Measurements from ENCODE around the gene HS3ST4. TPM values are rescaled to one million over a fixed set of nuclear protein-coding genes. Genes with fewer than 3 reads are reported as not detected.

Gene HS3ST4
- total RNA-seq, 5 donors from 2014 or later (not counting 1 experiment from before 2014, with no cell fraction given) = not detected

DNA sequence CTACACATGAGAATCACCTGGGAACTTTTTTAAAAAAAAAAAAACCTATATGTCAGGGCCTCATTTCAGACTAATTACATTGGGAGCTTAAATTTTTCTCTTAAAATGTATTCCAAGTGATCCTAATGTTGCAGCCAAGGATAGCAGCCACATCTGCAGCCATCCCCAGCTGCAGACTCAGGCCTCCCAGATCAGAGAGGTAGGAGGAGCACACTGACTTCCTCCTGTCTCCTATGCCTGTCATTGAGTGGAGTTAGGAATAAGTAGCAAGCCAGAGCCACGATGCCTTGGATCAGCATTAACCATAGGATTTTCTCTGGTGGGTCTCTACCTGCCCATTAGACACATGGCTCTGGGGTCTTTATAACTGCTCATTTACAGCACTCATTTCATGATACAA is 463.5 kb downstream of the HS3ST4 start:
- H3K9me3 Mint-ChIP-seq = no peaks in the 10 kb centered on the region
- no peaks in the 10 kb centered on the region for H3K36me3 Mint-ChIP-seq
- H3K9me3 ChIP-seq = no peaks in the 10 kb centered on the region
- H3K27ac ChIP-seq (ENCODE audit: low read length) = no peak overlapping the region
- H3K27ac Mint-ChIP-seq = no peak overlapping the region
- peaks cover 0 to 3% of the 10 kb centered on the region in 2 donors for H3K27me3 Mint-ChIP-seq
- DNase-seq (no peak), ATAC-seq (replicated peaks in 1 of 4) (no peak)
- no peaks in the 10 kb centered on the region for H3K4me1 ChIP-seq (ENCODE audit: control insufficient read depth in 1 of 2, extremely low read depth in 1 of 2, insufficient read depth in 2 of 2, low read length in 2 of 2)
- H3K27me3 ChIP-seq (replicated peaks in 1 of 2; ENCODE audit: control insufficient read depth in 2 of 2, extremely low read depth in 1 of 2, insufficient read depth in 2 of 2, low read length in 1 of 2) = no peaks in the 10 kb centered on the region
- WGBS (ENCODE audit: insufficient coverage) = 38% methylated on average over 1 of the region's 1 CpG
- ChIA-PET POLR2A (no interaction called here), CTCF (no interaction called here)
- no peaks in the 10 kb centered on the region for H3K36me3 ChIP-seq (ENCODE audit: control insufficient read depth in 2 of 2, extremely low read depth in 1 of 2, insufficient read depth in 1 of 2, low read length in 1 of 2)
- no peak overlapping the region for H3K4me3 Mint-ChIP-seq
- H3K4me3 ChIP-seq (ENCODE audit: control insufficient read depth in 1 of 2, extremely low read depth in 1 of 2, low read length in 1 of 2) = no peak overlapping the region
- H3K4me1 Mint-ChIP-seq = no peaks in the 10 kb centered on the region

DNA sequence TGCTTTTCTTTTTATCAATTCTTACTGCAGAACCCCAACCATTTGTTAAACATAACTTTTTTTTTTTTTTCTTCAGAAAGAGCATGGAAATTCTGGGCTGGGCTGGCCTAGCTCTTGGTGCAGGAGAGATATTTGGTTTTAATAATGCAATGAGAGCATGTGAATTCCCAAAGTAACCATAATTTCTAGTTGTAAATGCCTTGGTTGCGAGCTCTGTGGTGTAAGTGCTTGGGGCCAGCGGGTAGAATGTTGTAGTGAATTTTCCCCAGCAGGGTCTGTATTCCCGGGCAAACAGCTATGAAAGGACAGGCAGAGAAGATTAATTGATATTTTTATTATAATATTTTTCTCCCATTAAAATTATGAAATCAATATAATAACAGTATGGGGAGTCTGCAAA is 465.6 kb downstream of the HS3ST4 start:
- ChIA-PET POLR2A (no interaction called here), CTCF (no interaction called here)

DNA sequence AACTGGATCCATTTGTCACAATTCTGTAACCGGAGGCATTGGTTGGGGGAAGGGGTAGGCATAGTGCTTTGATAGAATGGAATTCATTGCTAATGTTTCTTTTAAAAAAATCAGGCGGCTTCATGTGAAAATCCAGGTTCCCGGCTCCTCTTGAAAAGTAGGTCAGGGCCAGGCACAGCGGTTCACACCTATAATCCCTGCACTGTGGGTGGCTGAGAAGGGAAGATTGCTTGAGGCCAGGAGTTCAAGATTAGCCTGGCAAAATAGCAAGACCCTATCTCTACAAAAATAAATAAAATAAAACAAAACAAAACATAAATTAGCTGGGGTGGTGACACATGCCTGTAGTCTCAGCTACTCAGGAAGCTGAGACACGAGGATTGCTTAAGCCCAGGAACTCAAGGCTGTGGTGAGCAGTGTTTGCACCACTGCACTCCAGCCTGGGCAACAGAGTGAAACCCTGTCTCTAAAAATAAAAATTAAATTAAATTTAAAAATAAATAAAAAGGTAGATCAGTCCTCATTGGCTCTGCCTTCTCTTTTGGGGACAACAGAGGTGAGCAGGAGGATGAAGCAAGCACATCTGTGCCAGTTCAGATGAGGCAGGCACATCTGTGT is 466.5 kb downstream of the HS3ST4 start:
- no peak overlapping the region for H3K4me3 ChIP-seq (ENCODE audit: control insufficient read depth in 1 of 2, extremely low read depth in 1 of 2, low read length in 1 of 2)
- H3K27me3 Mint-ChIP-seq = peaks cover 0 to 3% of the 10 kb centered on the region in 2 donors
- ChIA-PET POLR2A (no interaction called here), CTCF (no interaction called here)
- H3K27ac Mint-ChIP-seq = no peak overlapping the region
- H3K4me1 ChIP-seq (ENCODE audit: control insufficient read depth in 1 of 2, extremely low read depth in 1 of 2, insufficient read depth in 2 of 2, low read length in 2 of 2) = no peaks in the 10 kb centered on the region
- H3K4me1 Mint-ChIP-seq = no peaks in the 10 kb centered on the region
- H3K36me3 ChIP-seq (ENCODE audit: control insufficient read depth in 2 of 2, extremely low read depth in 1 of 2, insufficient read depth in 1 of 2, low read length in 1 of 2) = no peaks in the 10 kb centered on the region
- no peak for DNase-seq
- no peaks in the 10 kb centered on the region for H3K9me3 ChIP-seq
- H3K27ac ChIP-seq (ENCODE audit: low read length) = no peak overlapping the region
- H3K27me3 ChIP-seq (replicated peaks in 1 of 2; ENCODE audit: control insufficient read depth in 2 of 2, extremely low read depth in 1 of 2, insufficient read depth in 2 of 2, low read length in 1 of 2) = peaks cover 0 to 2% of the 10 kb centered on the region in 2 experiments
- no peaks in the 10 kb centered on the region for H3K9me3 Mint-ChIP-seq
- WGBS (ENCODE audit: insufficient coverage) = 80% methylated on average over 1 of the region's 5 CpGs
- H3K4me3 Mint-ChIP-seq = no peak overlapping the region
- ATAC-seq (replicated peaks in 1 of 4) = no peak
- no peaks in the 10 kb centered on the region for H3K36me3 Mint-ChIP-seq

More for the DNA sequence above, 465.6 kb downstream of the HS3ST4 start:
- no peaks in the 10 kb centered on the region for H3K36me3 ChIP-seq (ENCODE audit: control insufficient read depth in 2 of 2, extremely low read depth in 1 of 2, insufficient read depth in 1 of 2, low read length in 1 of 2)
- Mint-ChIP-seq H3K36me3 (no peaks in the 10 kb centered on the region), H3K4me3 (no peak overlapping the region), H3K4me1 (no peaks in the 10 kb centered on the region), H3K27ac (no peak overlapping the region), H3K9me3 (no peaks in the 10 kb centered on the region), H3K27me3 (peaks cover 0 to 3% of the 10 kb centered on the region in 2 donors)
- no peaks in the 10 kb centered on the region for H3K9me3 ChIP-seq
- no peaks in the 10 kb centered on the region for H3K4me1 ChIP-seq (ENCODE audit: control insufficient read depth in 1 of 2, extremely low read depth in 1 of 2, insufficient read depth in 2 of 2, low read length in 2 of 2)
- H3K27ac ChIP-seq (ENCODE audit: low read length) = no peak overlapping the region
- WGBS (ENCODE audit: insufficient coverage) = no CpG with 5 or more reads among the region's 3 CpGs
- no peak for DNase-seq
- no peak for ATAC-seq (replicated peaks in 1 of 4)
- peaks cover 0 to 2% of the 10 kb centered on the region in 2 experiments for H3K27me3 ChIP-seq (replicated peaks in 1 of 2; ENCODE audit: control insufficient read depth in 2 of 2, extremely low read depth in 1 of 2, insufficient read depth in 2 of 2, low read length in 1 of 2)
- no peak overlapping the region for H3K4me3 ChIP-seq (ENCODE audit: control insufficient read depth in 1 of 2, extremely low read depth in 1 of 2, low read length in 1 of 2)

DNA sequence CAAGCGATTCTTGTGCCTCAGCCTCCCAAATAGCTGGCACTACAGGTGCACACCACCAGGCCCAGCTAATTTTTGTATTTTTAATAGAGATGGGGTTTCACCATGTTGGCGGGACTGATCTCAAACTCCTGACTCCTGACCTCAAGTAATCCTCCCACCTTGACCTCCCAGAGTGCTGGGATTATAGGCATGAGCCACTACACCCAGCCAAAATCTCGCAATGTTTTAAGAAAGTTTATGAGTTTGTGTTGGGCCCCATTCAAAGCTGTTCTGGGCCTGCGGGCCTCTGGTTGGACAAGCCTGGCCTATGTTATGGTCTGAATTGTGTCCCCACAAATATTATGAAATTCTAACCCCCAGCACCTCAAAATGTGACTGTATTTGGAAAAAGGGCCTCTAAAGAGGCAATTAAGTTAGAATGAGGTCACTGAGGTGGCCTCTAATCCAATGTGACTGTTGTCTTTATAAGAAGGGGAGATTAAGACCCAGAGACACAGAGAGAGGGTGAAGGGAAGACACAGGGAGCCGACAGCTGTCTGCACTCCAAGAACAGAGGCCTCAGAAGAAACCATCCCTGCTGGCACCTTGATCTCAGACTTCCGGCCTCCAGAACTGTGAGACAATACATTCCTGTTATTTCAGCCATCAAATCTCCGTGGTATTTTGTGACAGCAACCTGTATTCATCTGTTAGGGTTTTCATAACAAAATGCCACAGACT is 469.9 kb downstream of the HS3ST4 start:
- Histone ChIP-seq H3K27ac (ENCODE audit: low read length) (no peak overlapping the region), H3K4me3 (ENCODE audit: control insufficient read depth in 1 of 2, extremely low read depth in 1 of 2, low read length in 1 of 2) (no peak overlapping the region), H3K27me3 (replicated peaks in 1 of 2; ENCODE audit: control insufficient read depth in 2 of 2, extremely low read depth in 1 of 2, insufficient read depth in 2 of 2, low read length in 1 of 2) (peaks cover 0 to 2% of the 10 kb centered on the region in 2 experiments), H3K9me3 (no peaks in the 10 kb centered on the region), H3K4me1 (ENCODE audit: control insufficient read depth in 1 of 2, extremely low read depth in 1 of 2, insufficient read depth in 2 of 2, low read length in 2 of 2) (no peaks in the 10 kb centered on the region), H3K36me3 (ENCODE audit: control insufficient read depth in 2 of 2, extremely low read depth in 1 of 2, insufficient read depth in 1 of 2, low read length in 1 of 2) (no peaks in the 10 kb centered on the region)
- ChIA-PET POLR2A (no interaction called here), CTCF (no interaction called here)
- no peak for ATAC-seq (replicated peaks in 1 of 4)
- Mint-ChIP-seq H3K27ac (no peak overlapping the region), H3K9me3 (no peaks in the 10 kb centered on the region), H3K4me1 (no peaks in the 10 kb centered on the region), H3K27me3 (peaks cover 0 to 8% of the 10 kb centered on the region in 2 donors), H3K4me3 (no peak overlapping the region), H3K36me3 (no peaks in the 10 kb centered on the region)
- DNase-seq = no peak
- 60% methylated on average over 3 of the region's 7 CpGs for WGBS (ENCODE audit: insufficient coverage)

DNA sequence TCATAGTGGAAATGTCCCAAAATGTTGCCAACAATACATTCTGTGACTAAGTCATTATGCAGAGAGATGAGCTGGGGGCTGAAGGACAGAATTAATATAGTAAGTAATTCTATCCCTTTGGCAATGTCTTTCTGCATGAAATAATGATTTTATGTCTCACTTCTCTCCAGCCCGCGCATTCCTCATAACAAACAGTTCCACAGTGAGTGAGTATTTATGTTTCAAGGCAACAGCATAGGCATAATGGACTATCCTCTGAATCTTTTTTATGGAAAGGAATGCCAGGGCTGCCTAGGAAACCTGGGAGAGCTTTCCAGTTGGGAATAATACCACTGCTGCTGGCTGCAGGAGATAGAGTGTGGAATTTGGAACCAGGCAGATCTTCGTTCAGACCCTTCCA is 477.7 kb downstream of the HS3ST4 start:
- H3K4me3 ChIP-seq (ENCODE audit: control insufficient read depth in 1 of 2, extremely low read depth in 1 of 2, low read length in 1 of 2) = no peak overlapping the region
- no peaks in the 10 kb centered on the region for H3K4me1 ChIP-seq (ENCODE audit: control insufficient read depth in 1 of 2, extremely low read depth in 1 of 2, insufficient read depth in 2 of 2, low read length in 2 of 2)
- Mint-ChIP-seq H3K36me3 (no peaks in the 10 kb centered on the region), H3K4me3 (no peak overlapping the region), H3K4me1 (no peaks in the 10 kb centered on the region), H3K27me3 (peaks cover 12 to 17% of the 10 kb centered on the region in 2 donors), H3K9me3 (peaks cover 0 to 5% (median 0%) of the 10 kb centered on the region in 3 donors), H3K27ac (no peak overlapping the region)
- WGBS (ENCODE audit: insufficient coverage) = no CpG with 5 or more reads among the region's 3 CpGs
- POLR2A ChIA-PET = no interaction called here
- DNase-seq (no peak), ATAC-seq (replicated peaks in 1 of 4) (no peak)
- CTCF ChIA-PET = no interaction called here
- H3K9me3 ChIP-seq = no peaks in the 10 kb centered on the region
- H3K36me3 ChIP-seq (ENCODE audit: control insufficient read depth in 2 of 2, extremely low read depth in 1 of 2, insufficient read depth in 1 of 2, low read length in 1 of 2) = no peaks in the 10 kb centered on the region
- no peak overlapping the region for H3K27ac ChIP-seq (ENCODE audit: low read length)
- no peaks in the 10 kb centered on the region for H3K27me3 ChIP-seq (replicated peaks in 1 of 2; ENCODE audit: control insufficient read depth in 2 of 2, extremely low read depth in 1 of 2, insufficient read depth in 2 of 2, low read length in 1 of 2)

GRCh38 chr16:26175944-26176343 is 484.2 kb downstream of the HS3ST4 start:
- Histone ChIP-seq H3K27ac (ENCODE audit: low read length) (no peak overlapping the region), H3K36me3 (ENCODE audit: control insufficient read depth in 2 of 2, extremely low read depth in 1 of 2, insufficient read depth in 1 of 2, low read length in 1 of 2) (no peaks in the 10 kb centered on the region), H3K4me1 (ENCODE audit: control insufficient read depth in 1 of 2, extremely low read depth in 1 of 2, insufficient read depth in 2 of 2, low read length in 2 of 2) (no peaks in the 10 kb centered on the region), H3K4me3 (ENCODE audit: control insufficient read depth in 1 of 2, extremely low read depth in 1 of 2, low read length in 1 of 2) (no peak overlapping the region), H3K9me3 (no peaks in the 10 kb centered on the region), H3K27me3 (replicated peaks in 1 of 2; ENCODE audit: control insufficient read depth in 2 of 2, extremely low read depth in 1 of 2, insufficient read depth in 2 of 2, low read length in 1 of 2) (no peaks in the 10 kb centered on the region)
- Mint-ChIP-seq H3K9me3 (peaks cover 0 to 2% (median 0%) of the 10 kb centered on the region in 3 donors), H3K27ac (no peak overlapping the region), H3K4me3 (no peak overlapping the region), H3K4me1 (no peaks in the 10 kb centered on the region), H3K36me3 (no peaks in the 10 kb centered on the region), H3K27me3 (peaks cover 2 to 12% of the 10 kb centered on the region in 2 donors)
- ChIA-PET CTCF (no interaction called here), POLR2A (no interaction called here)
- DNase-seq (no peak), ATAC-seq (replicated peaks in 1 of 4) (no peak)
- 50% methylated on average over 1 of the region's 4 CpGs for WGBS (ENCODE audit: insufficient coverage)
